Cardiac septum (tissue), 1 donor: ENCODE results near the gene MVK. TPM values are rescaled to one million over a fixed set of nuclear protein-coding genes. Genes with fewer than 3 reads are reported as not detected.

Experiments used
- DNase-seq: peaks from one replicate; pipeline ENCODE4 v3.0.0-alpha.2; 2020; ENCODE audit warnings: low spot score
- intact Hi-C: fragments of 100-400 bp; cut with DNase I; formaldehyde crosslinking; loops from one replicate; pipeline ENCODE4 v1.14.0; 2022
- total RNA-seq: library from RNA; stranded (reverse); fragmentation: NEBNext Ultra II Directional; extraction: Animal tissue kit (Norgen Biotek cat#: 25700); gene quantifications from one replicate; pipeline ENCODE4 v1.2.1, GENCODE V29; 2021
- donor health status: DM: no; HTN: no; CAD: no.

Gene MVK
- total RNA-seq, 1 donor from 2014 or later = 12.4 TPM

DNA sequence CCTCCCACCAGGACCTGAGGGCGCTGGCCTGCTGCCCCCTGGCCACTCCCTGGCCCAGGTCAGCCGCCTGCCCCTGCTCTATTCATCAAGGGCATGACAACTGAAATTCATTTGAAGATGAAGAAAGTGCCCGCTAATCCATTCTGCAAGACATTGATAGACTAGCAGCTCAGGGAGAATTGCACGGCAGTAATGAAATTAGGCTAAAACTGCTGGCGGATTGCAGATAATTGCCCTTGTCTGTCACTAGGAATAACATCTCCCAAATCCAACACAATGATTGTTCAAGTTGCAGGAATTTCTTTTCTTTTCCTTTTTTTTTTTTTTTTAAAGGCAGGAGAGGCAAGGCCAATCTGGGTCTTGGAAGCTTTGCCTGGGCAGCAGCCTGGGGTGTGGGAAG lies 44.5 kb downstream of the MVK start:
- no peak for DNase-seq
- intact Hi-C loops = no loop called here

DNA sequence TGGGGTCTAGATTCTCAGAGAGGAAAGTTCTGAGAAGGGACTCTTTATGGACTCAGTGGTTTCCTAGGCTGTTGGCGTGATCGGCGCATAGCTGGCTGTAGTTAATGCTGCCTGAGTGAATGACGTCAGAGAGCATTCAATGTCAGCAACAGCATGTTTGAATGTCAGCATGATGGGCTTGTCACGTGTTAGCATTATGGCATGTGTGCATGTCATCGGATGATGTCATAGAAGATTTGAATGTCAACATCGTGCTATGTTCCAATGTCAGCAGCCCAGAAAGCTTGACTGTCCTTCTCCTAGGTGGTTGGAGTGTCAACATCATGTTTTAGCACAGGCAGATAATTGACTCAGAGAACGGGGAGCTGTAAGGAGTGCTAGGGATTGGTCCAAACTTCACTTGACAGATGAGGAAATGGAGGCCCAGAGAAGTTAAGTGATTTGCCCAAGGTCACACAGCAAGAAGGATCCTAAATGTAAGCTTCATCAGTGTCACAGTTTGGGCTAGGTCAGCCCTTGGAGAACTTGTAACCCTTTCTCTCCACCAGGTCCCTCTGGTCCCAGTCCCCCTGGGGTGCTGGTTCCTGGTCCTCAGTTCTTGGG lies 45.5 kb downstream of the MVK start:
- no peak for DNase-seq
- intact Hi-C loops = no loop called here

DNA sequence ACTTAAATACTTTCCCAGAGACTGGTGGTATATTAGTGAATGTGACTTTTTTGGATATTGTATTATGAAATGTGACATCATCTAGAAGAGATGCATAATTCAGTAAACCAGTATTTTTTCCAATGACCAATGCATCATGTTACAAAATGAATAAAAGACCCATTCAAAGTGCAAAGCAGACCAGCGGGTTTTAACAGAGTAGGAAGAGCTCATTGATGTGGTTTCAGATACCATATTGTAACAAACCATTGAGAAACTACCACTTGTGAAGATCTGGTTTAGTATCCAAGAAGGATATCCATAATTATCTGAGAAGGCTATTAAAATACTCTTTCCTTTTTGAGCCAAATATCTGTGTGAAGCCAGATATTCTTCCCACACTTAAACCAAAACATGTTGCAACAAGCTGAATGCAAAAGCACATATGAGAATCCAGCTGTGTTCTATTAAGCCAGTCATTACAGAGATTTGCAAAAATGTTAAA lies 47.7 kb downstream of the MVK start:
- DNase-seq = no peak
- intact Hi-C loops = no loop called here

DNA sequence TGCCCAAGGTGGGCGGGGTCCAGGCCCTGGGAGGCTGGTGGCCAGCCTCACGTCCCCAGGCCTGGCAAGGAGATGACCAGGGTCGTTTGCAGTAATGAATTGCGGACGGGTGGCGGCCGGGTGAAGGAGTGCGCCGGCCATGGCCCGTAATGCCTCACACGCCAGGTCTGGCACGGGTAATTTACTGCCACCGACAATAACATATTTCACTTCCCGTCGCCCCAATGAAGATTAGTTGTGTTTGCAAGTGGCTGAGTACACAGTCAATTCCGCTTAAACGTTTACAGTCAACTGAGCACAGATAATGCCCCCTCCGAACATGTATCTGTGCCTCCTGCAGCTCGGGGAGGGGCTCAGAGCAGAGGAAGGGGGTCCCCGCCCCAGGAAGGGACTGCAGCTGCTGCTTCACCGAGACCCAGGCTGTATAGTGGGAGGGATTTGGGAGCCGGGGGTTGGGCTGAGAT lies 48.3 kb downstream of the MVK start:
- DNase-seq = no peak
- intact Hi-C loops = no loop called here

DNA sequence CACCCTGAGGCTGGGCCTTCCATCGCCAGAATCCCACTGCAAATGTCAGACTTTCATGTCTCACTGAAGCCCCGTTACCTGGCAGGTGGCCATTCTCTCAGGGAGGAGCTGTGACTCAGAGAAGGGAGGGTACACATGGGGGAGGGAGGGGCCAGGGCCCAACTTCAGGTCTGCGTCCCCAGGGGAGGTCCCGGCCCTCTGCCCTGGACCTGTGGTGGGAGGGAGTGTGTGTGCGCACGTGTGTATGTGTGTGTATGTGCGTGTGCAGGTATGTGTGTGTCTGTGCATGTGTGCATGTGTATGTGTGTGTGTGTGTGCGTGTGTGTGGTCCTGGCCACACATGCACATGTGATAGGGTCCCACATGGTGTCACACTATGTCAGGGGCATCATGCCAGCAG lies 50.9 kb downstream of the MVK start:
- intact Hi-C loops = no loop called here
- no peak for DNase-seq

DNA sequence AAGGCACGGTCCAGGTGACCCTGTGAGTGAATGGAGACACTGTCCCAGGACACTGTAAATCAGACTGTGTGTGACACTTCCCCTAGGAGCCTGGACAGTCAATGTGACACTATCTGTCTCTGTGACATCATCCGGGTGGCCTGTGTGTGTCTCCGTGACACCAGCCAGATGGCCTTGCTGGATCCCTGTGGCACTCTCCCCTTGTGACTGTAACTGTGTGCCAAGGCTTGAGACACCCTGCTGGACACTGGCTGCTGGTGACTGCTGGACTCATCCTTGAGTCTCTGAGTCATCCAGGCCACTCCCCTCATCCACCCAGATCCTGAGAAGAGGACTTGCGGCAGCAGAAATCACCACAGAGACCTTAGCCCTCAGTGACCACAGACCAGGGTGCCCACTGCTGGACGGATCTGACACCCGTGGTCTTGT lies 51.6 kb downstream of the MVK start:
- DNase-seq = no peak
- intact Hi-C loops = no loop called here

DNA sequence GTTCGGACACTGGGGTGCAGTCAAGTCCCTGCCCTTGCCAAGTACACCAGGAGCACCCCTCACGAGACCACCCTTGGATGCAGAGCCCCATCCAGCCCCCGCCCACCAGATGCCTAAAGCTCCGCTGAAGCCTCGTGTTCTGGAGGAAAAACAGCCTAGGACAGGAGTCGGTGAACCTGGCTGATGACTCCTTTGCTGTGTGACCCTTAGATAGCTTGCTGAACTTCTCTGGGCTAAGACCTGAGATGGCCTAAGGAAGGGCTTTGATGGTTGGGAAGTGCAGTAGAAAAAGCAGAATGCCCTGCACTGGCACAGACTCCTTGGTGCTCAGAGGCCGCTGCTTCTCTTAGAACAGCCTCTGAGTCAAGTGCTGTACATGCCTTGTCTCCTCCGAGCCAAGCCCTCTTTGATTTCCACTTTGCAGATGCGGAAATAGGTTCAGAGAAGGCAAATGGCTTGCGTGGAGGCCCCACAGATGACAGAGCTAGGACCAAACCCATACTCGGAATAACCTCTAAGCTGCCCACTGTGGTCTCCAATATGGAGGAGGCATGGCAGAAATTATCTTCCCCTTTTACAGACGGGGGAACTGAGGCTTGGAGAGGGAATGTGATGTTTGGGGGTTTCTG lies 52.3 kb downstream of the MVK start:
- no peak for DNase-seq
- intact Hi-C loops = no loop called here

DNA sequence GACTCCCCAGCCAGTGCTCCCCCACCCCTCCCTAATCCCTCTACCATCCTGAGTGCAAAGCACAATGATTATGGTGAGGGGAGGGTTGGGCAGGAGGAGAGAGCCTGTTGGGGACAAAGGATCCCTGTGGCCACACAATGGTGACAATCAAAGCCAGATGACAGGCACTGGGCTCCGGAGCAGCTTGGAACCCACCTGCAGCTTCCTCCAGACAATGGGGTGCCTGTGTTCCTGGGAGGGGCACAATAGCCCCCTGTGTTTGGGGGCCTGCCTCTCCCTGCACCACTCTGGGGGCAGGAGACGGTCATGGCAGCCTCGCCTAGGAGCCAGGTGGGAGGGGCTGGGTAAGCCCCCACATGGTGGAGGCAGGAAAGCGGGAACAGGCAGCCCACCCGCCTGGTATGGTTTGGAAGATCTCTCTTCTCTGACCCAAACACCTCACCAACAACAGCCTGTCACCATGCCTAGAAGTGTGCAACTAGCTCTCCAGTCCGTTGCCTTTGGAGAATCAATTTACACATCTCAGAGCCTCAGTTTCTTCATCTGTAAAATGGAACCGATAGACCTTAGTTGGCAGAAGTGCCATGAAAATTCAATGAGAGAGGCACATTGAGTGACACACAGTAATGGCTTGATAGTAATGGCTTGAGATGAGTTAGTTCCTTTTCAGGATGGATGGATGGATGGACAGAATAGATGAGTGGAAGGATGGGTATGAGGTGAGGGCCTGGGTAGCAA lies 53.0 kb downstream of the MVK start:
- intact Hi-C loops = no loop called here
- DNase-seq = no peak

DNA sequence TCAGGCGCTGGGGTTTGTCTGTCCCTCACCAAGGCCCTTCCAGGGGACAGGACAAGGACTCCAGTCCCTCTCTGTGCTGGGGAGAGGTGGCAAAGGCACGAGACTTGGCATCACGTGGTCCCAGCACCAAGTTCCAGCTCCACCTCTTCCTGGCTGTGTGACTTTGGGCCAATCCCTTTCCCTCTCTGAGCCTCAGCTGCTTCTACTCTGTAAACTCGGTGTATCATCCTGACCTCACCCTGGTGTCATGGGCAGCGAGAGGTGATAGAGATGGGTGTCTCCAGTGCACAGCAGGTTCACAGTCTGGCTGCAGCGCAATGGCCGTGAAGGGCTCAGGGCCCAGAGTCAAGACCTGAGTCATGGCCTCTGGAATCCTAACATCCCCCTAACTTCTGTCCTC lies 54.0 kb downstream of the MVK start:
- intact Hi-C loops = no loop called here
- no peak for DNase-seq

DNA sequence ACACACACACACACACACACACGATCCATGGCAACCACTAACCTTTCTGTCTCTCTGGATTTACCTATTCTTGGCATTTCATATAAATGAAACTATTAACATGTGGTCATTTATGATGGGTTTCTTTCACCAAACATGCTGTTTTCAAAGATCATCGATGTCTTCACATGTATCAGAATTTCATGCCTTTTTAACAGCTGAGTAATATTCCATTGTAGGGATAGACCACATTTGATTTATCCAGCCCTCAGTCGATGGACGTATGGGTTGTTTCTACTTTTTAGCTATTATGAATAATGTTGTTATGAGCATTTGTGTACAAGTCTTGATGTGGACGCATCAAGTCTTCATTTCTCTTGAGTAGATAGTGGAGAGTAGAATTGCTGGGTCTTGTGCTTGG lies 56.5 kb downstream of the MVK start:
- no peak for DNase-seq

DNA sequence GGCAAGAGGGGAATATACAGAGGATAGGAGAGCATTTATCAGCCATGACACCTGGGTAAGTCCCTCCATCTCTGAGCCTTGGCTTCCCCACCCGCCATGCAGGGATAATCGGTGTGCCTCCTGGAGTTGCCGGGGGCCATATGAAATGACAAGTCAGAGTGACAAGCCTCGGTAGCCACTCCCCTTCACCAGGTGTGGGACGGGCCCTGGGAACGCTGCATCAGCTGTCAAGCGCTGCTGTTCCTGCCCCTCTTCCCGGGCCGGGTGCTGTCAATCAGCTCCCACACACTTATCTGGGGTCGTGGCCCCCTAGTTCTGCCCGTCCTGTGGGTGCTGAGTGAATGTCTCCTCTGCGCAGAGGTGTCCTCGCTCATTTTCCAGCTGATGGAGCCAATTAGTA lies 57.2 kb downstream of the MVK start:
- intact Hi-C loops = no loop called here
- DNase-seq = no peak

More for the DNA sequence above, 56.5 kb downstream of the MVK start:
- intact Hi-C loops = no loop called here

DNA sequence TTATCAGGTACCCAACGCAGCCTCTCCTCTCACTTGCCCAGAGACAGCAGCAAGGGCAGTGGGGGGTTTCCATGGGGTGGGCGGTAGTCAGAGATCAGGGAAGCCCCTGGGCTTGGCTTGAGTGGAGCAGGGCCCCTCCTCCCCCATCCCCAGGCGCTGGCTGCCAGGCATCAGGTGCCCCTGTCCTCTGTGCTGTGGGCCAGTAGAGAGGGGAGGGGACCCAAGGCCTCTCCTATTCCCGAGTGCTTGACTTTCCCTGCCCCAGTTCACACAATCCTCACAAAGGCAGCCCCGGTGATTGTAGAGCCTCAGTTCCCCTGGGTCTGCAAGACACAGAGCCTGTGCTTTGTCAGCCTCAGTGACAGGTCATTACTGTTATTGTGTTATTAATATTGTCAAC lies 57.7 kb downstream of the MVK start:
- DNase-seq = no peak
- intact Hi-C loops = no loop called here

DNA sequence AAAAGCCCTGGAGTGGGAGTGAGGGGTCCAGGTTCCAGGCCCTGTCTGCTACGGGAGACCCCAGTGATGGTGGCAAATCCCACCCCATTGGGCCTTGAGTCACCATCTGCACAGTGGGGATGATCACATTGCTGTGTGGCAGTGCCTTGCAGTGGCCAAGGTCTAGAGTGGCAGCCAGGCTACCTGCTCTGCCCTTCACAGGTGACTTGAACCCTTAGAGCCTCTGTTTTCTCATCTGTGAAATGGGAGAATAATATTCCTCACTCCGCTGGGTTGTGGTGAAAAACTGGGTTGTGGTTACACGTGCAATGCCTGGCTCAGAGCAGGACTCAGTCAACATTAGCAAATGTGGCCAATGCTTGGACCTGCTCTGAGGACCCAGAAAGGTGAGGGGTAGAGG lies 58.2 kb downstream of the MVK start:
- DNase-seq = no peak
- intact Hi-C loops = no loop called here

DNA sequence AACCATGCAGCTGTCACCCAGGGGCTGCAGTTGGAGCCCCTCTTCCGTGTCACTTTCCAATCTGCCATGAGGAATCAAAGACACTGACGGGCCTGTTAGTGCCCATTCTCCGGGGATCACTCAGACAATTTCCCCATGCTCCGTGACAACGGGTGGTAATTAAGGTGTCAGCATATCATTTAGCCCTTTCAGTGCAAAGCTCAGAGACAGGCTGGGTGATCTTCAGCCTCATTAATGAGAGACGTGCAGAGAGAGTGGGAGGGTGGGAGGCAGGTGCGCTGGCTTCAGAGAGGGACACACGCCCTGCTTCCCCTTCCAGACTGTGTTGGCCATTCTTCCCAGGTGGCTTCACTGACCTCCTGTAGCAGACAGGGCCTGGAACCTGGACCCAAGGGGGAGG lies 58.7 kb downstream of the MVK start:
- intact Hi-C loops = no loop called here

DNA sequence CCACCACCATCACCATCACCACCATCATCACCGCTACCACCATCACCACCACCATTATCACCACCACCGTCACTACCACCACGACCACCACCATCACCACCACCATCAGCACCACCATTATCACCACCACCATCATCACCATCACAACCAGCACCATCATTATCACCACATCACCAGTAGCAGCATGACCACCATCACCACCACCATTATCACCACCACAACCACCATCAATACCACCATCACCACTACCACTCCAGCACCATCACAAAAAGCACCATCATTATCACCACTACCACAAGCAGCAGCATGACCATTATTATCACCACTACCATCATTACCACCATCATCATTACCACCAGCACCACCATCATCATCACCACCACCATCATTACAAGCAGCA lies 62.1 kb downstream of the MVK start:
- intact Hi-C loops = no loop called here
- no peak for DNase-seq

More for the DNA sequence above, 58.7 kb downstream of the MVK start:
- no peak for DNase-seq

DNA sequence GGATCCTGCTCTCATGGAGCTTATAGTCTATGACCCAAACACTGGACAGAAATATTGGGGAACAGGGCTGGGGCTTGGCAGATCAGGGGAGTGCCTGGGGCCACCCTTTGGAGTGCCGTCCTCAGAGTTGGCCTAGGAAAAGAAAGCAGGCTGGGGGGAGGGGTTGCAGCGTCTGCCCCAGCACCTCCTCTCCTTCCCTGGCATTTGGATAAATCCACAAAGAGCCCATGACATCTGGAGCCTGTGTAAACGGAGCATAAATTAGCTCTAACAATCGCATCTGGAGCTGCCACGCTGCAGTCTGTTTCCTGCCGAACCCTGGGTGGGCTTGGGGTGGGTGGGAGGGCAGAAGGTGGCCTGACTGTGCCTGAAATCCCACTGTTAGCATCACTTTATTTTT lies 63.8 kb downstream of the MVK start:
- intact Hi-C loops = no loop called here

DNA sequence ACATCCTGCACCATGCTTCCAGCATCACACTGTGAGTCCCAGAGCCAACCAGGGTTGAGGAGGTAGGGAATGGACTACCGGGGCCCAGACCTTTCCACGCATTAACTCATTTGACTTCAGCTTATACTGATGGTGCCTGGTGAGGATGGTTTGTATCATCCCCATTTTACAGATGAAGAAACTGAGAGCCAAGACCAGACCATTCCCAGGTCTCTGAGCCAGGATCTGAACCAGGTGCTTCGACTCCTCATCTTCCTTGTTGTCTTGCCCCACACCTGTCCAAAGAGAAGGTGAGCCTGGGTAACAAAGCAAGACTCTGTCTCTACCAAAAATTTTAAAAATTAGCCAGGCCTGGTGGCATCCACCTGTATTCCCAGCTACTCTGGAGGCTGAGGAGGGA lies 64.4 kb downstream of the MVK start:
- DNase-seq = no peak
- intact Hi-C loops = no loop called here

More for the DNA sequence above, 63.8 kb downstream of the MVK start:
- DNase-seq = no peak

DNA sequence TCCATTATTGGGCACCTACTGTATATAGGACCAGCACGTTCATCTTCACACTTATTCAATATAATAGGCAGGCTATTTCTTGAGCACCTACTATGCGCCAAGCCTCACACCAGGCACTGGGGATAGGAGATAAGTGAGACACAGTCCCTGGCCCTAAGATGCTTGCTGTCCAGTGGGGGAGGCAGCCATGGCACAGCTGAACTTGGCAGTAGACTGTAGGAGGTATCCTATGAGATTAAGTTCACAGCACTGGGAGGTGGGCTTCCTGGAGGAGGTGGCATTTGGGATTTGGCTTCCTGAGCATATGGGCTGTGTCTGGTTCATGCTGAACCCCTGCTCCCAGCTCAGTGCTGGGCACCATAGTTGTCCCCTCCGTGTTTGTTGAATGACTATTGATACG lies 65.1 kb downstream of the MVK start:
- intact Hi-C loops = no loop called here
- no peak for DNase-seq

DNA sequence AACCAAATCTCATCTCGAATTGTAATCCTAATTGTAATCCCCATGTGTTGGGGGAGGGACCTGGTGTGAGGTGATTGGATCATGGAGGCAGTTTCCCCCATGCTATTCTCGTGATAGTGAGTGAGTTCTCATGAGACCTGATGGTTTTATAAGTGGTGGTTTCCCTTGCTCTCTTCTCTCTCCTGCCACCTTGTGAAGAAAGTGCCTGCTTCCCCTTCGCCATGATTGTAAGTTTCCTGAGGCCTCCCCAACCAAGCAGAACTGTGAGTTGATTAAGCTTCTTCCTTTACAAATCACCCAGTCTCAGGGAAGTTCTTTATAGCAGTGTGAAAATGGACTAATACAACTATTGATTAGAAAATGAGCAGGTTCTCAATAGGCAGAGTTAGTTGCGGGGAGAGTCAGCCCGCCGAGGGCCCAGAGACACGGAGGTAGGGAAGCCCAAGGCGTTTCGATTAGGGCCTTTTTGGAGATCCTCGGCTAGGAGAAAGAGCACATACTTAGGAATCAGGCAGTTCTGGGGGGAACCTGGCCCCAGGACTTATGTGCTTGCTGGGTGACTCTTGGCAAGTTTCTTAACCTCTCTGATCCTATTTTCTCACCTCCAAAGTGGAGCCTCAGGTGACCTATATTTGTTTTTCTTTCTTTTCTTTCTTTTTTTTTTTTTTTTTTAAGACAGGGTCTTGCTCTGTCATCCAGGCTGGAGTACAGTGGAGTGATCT lies 65.7 kb downstream of the MVK start:
- intact Hi-C loops = no loop called here
- DNase-seq = no peak

DNA sequence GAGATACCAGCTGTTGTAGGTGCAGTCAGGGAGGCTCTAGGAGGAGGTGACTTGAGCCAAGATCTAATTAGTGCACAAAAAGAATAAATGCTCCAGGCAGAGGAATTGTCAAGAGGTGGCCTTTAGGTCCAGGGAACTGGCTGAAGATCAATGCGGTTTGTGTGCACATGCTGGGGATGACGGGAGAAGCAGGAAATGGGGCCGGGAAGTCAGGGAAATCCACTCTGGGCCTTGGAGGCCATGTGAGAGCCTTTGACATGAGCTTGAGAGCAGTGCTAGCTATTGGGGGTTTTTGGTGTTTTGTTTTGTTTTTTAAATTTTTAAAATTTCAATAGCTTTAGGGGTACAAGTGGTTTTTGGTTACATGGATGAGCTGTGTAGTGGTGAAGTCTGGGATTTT lies 67.4 kb downstream of the MVK start:
- DNase-seq = no peak
- intact Hi-C loops = no loop called here
